GM19239 (cell line): ENCODE data around the gene HOXA10.

Experiments used
- DNase-seq: peaks from one replicate; pipeline ENCODE4 v3.0.0; 2011; ENCODE audit warnings: low spot score; ENCODE audit not compliant: insufficient read length
- FAIRE-seq: peaks from 2 replicates; lab custom pipeline; 2011; peaks lifted over from hg19 to GRCh38; lab: Jason Lieb, UNC

The HOXA10 gene

GRCh38 chr7:27158436-27159265 lies 15.5 kb downstream of the HOXA10 start:
- no peak for DNase-seq
- FAIRE-seq: no peak

- DNase-seq (no peak), FAIRE-seq (no peak)
Observed at GRCh38 chr7:27157702-27158431, 16.3 kb downstream of the HOXA10 start.

- no peak for DNase-seq
- no peak for FAIRE-seq
Observed at GRCh38 chr7:27156916-27157701, 17.0 kb downstream of the HOXA10 start.

- DNase-seq (no peak), FAIRE-seq (no peak)
Observed at GRCh38 chr7:27156508-27156898, 17.6 kb downstream of the HOXA10 start, which contains the start of gene HOXA7. HOXA7 (minus strand) TSS chr7:27156675; CDS start chr7:27156545, 130 bp downstream.

GRCh38 chr7:27155816-27156507 lies 18.2 kb downstream of the HOXA10 start:
- no peak for DNase-seq
- no peak for FAIRE-seq

GRCh38 chr7:27154901-27155815 lies 19.0 kb downstream of the HOXA10 start:
- DNase-seq (no peak), FAIRE-seq (no peak)

- DNase-seq: no peak
- no peak for FAIRE-seq
Observed at GRCh38 chr7:27154369-27154768, 19.8 kb downstream of the HOXA10 start.

GRCh38 chr7:27153526-27153925 lies 20.6 kb downstream of the HOXA10 start:
- no peak for FAIRE-seq
- DNase-seq: no peak

GRCh38 chr7:27152816-27153442 lies 21.2 kb downstream of the HOXA10 start:
- DNase-seq: no peak
- FAIRE-seq: no peak

GRCh38 chr7:27151931-27152815 lies 21.9 kb downstream of the HOXA10 start, which contains the start of gene HOXA3:
HOXA3 (minus strand) TSS chr7:27152583; CDS start chr7:27110640, 41,943 bp downstream.
- DNase-seq (no peak), FAIRE-seq (no peak)

- DNase-seq (no peak), FAIRE-seq (no peak)
Observed at GRCh38 chr7:27151341-27151930, 22.7 kb downstream of the HOXA10 start.

GRCh38 chr7:27150568-27151340 lies 23.4 kb downstream of the HOXA10 start:
- FAIRE-seq: no peak
- peak; percentile 86 for DNase-seq

GRCh38 chr7:27149842-27150567 lies 24.1 kb downstream of the HOXA10 start:
- DNase-seq (no peak), FAIRE-seq (no peak)

GRCh38 chr7:27148756-27149641 lies 25.1 kb downstream of the HOXA10 start:
- no peak for FAIRE-seq

More at GRCh38 chr7:27148756-27149641, 25.1 kb downstream of the HOXA10 start:
- DNase-seq: no peak
